IMR-90 (cell line): ENCODE results near the gene FAM124A. TPM values are rescaled to one million over a fixed set of nuclear protein-coding genes. Genes with fewer than 3 reads are reported as not detected.

ENCODE experiments used
- ATAC-seq: fragments of 200-7000 bp; cut with Tn5 transposase; 2 replicates; pipeline ENCODE4 v1.9.1; 2020; ENCODE audit warnings: low read depth, mild to moderate bottlenecking, moderate library complexity
- BruUV-seq: library from RNA; stranded (reverse); fragments of 400-500 nt; replicated peaks from 2 replicates; lab custom pipeline; 2021; lab: Mats Ljungman, UMichigan
- CTCF ChIA-PET: fragments of 300-600 bp; formaldehyde crosslinking; extraction: SDS; loops from one replicate; lab custom pipeline; 2021; ENCODE audit warnings: antibody characterized with exemption; lab: Yijun Ruan, JAX
- POLR2A ChIA-PET: fragments of 300-600 bp; sonication (Branson Sonifier 250); formaldehyde crosslinking; loops from one replicate; lab custom pipeline; 2022; ENCODE audit warnings: antibody characterized with exemption; ENCODE audit not compliant: unreplicated experiment; lab: Charles Lee
- DNase-seq: peaks from one replicate; pipeline ENCODE4 v3.0.0; 2013
- H2AFZ ChIP-seq: replicated peaks from 2 replicates; pipeline ENCODE3; 2013; ENCODE audit warnings: low read length, mild to moderate bottlenecking; ENCODE audit not compliant: poor library complexity
- H2AK5ac ChIP-seq: 2 replicates; pipeline ENCODE4 v1.6.1; 2013; ENCODE audit warnings: low read depth, low read length, inconsistent platforms
- H2AK9ac ChIP-seq: replicated peaks from 2 replicates; pipeline ENCODE3; 2013; ENCODE audit warnings: mild to moderate bottlenecking, low read depth, low read length, moderate library complexity; ENCODE audit not compliant: poor library complexity
- H2BK120ac ChIP-seq: 2 replicates; pipeline ENCODE4 v1.6.1; 2013; ENCODE audit warnings: low read depth, low read length, inconsistent platforms
- H2BK15ac ChIP-seq: 3 replicates; pipeline ENCODE4 v1.6.1; 2013; ENCODE audit warnings: low read depth, low read length, inconsistent platforms
- H2BK20ac ChIP-seq: 2 replicates; pipeline ENCODE4 v1.6.1; 2013; ENCODE audit warnings: low read depth, mild to moderate bottlenecking, inconsistent platforms, low read length, moderate library complexity
- H2BK5ac ChIP-seq: 2 replicates; pipeline ENCODE4 v1.6.1; 2013; ENCODE audit warnings: mild to moderate bottlenecking, low read depth, low read length, inconsistent platforms; ENCODE audit not compliant: poor library complexity, severe bottlenecking
- H3K14ac ChIP-seq: replicated peaks from 2 replicates; pipeline ENCODE4 v1.6.1; 2013; ENCODE audit warnings: low read depth, low read length, inconsistent platforms
- H3K18ac ChIP-seq: 2 replicates; pipeline ENCODE4 v1.6.1; 2013; ENCODE audit warnings: low read depth, low read length, control low read depth
- H3K23ac ChIP-seq: 2 replicates; pipeline ENCODE4 v1.6.1; 2013; ENCODE audit warnings: low read depth, low read length, inconsistent platforms
- H3K27ac ChIP-seq: 2 replicates; pipeline ENCODE4 v1.5.1; 2013; ENCODE audit warnings: mild to moderate bottlenecking, control low read depth, low read length; ENCODE audit not compliant: insufficient read depth
- H3K27me3 ChIP-seq: 2 replicates; pipeline ENCODE4 v1.6.1; 2013; ENCODE audit warnings: low read length; ENCODE audit not compliant: control insufficient read depth, insufficient read depth
- H3K36me3 ChIP-seq: 2 replicates; pipeline ENCODE4 v1.6.1; 2013; ENCODE audit warnings: low read length, mixed read lengths; ENCODE audit not compliant: control insufficient read depth, insufficient read depth
- H3K4ac ChIP-seq: 2 replicates; pipeline ENCODE4 v1.6.1; 2013; ENCODE audit warnings: low read depth, low read length, inconsistent platforms
- H3K4me1 ChIP-seq: 2 replicates; pipeline ENCODE4 v1.6.1; 2013; ENCODE audit warnings: low read length, mixed read lengths; ENCODE audit not compliant: control insufficient read depth, insufficient read depth
- H3K4me2 ChIP-seq: 2 replicates; pipeline ENCODE4 v1.6.1; 2013; ENCODE audit warnings: low read depth, mild to moderate bottlenecking, control low read depth, low read length, moderate library complexity
- H3K4me3 ChIP-seq: 2 replicates; pipeline ENCODE4 v1.5.1; 2013; ENCODE audit warnings: low read depth, mild to moderate bottlenecking, control low read depth, low read length, moderate library complexity; ENCODE audit not compliant: insufficient read depth
- H3K56ac ChIP-seq: 2 replicates; pipeline ENCODE4 v1.6.1; 2013; ENCODE audit warnings: low read length, inconsistent platforms; ENCODE audit not compliant: insufficient read depth; ENCODE audit errors: extremely low read depth
- H3K79me1 ChIP-seq, 2 experiments: 2 replicates each; pipeline ENCODE4 v1.6.1; 2013; ENCODE audit warnings: low read length in 2 of 2, inconsistent platforms in 1 of 2, low read depth in 1 of 2
- H3K9ac ChIP-seq: 2 replicates; pipeline ENCODE4 v1.6.1; 2013; ENCODE audit warnings: low read depth, low read length, control low read depth
- H3K9me1 ChIP-seq: 2 replicates; pipeline ENCODE4 v1.6.1; 2013; ENCODE audit warnings: low read length, inconsistent platforms; ENCODE audit not compliant: insufficient read depth
- H3K9me3 ChIP-seq: 2 replicates; pipeline ENCODE4 v1.6.1; 2013; ENCODE audit warnings: low read length; ENCODE audit not compliant: control insufficient read depth, insufficient read depth
- H4K20me1 ChIP-seq: 2 replicates; pipeline ENCODE4 v1.6.1; 2013; ENCODE audit warnings: low read length, inconsistent platforms; ENCODE audit not compliant: insufficient read depth
- H4K5ac ChIP-seq: 2 replicates; pipeline ENCODE4 v1.6.1; 2013; ENCODE audit warnings: mild to moderate bottlenecking, low read depth, low read length, control low read depth
- H4K8ac ChIP-seq, 2 experiments: 2 replicates each; pipeline ENCODE4 v1.6.1; 2013; ENCODE audit warnings: low read depth in 2 of 2, low read length in 2 of 2, control low read depth in 1 of 2, inconsistent platforms in 1 of 2
- H4K91ac ChIP-seq: 2 replicates; pipeline ENCODE4 v1.6.1; 2013; ENCODE audit warnings: low read depth, low read length, inconsistent platforms; ENCODE audit not compliant: insufficient read depth
- BHLHE40 ChIP-seq: fragments of 150-350 bp; IDR thresholded peaks from 2 replicates; pipeline ENCODE4 v1.6.1; 2016; ENCODE audit warnings: mild to moderate bottlenecking, low read depth, low read length
- CEBPB ChIP-seq: IDR thresholded peaks from 2 replicates; pipeline ENCODE4 v1.6.1; 2012; ENCODE audit warnings: low read depth, low read length, improper control_type of control experiment
- CHD1 ChIP-seq: IDR thresholded peaks from 2 replicates; pipeline ENCODE4 v1.6.1; 2012; ENCODE audit warnings: low read depth, low read length, improper control_type of control experiment
- CTCF ChIP-seq: conservative IDR thresholded peaks from 2 replicates; pipeline ENCODE4 v1.5.1; 2012; ENCODE audit warnings: mild to moderate bottlenecking, low read depth, low read length, improper control_type of control experiment
- FOS ChIP-seq: fragments of 150-350 bp; IDR thresholded peaks from 2 replicates; pipeline ENCODE4 v1.6.1; 2016; ENCODE audit warnings: low read depth, low read length
- MAFK ChIP-seq: IDR thresholded peaks from 2 replicates; pipeline ENCODE4 v1.6.1; 2012; ENCODE audit warnings: low read depth, low read length, improper control_type of control experiment
- MAZ ChIP-seq: IDR thresholded peaks from 2 replicates; pipeline ENCODE4 v1.6.1; 2012; ENCODE audit warnings: low read depth, mild to moderate bottlenecking, low read length, improper control_type of control experiment, moderate library complexity, borderline replicate concordance
- MXI1 ChIP-seq: IDR thresholded peaks from 2 replicates; pipeline ENCODE4 v1.6.1; 2012; ENCODE audit warnings: low read depth, mild to moderate bottlenecking, low read length, moderate library complexity, borderline replicate concordance
- NFE2L2 ChIP-seq: fragments of 150-350 bp; IDR thresholded peaks from 2 replicates; pipeline ENCODE4 v1.6.1; 2016; ENCODE audit warnings: low read depth, mild to moderate bottlenecking, low read length
- RCOR1 ChIP-seq: IDR thresholded peaks from 2 replicates; pipeline ENCODE4 v1.6.1; 2012; ENCODE audit warnings: mild to moderate bottlenecking, low read length, improper control_type of control experiment; ENCODE audit not compliant: insufficient replicate concordance
- RFX5 ChIP-seq: IDR thresholded peaks from 2 replicates; pipeline ENCODE4 v1.8.0; 2012; ENCODE audit warnings: low read depth, mild to moderate bottlenecking, low read length, moderate library complexity
- SMC3 ChIP-seq: fragments of 150-350 bp; IDR thresholded peaks from 2 replicates; pipeline ENCODE4 v1.6.1; 2016; ENCODE audit warnings: low read depth, mild to moderate bottlenecking, antibody characterized with exemption, low read length, moderate library complexity
- WGBS, 2 experiments: methylation state at CpG; one replicate each; pipeline versions ENCODE4 v1.1.5 to v1.1.7; 2013; ENCODE audit warnings: missing lambda C conversion rate in 2 of 2; ENCODE audit not compliant: insufficient read length in 1 of 2; ENCODE audit errors: extremely low coverage in 2 of 2; 5-methylcytosine and 5-hydroxymethylcytosine counted together
- dilution Hi-C: fragments of 300-500 bp; cut with HindIII; formaldehyde crosslinking; loops from one replicate; pipeline ENCODE4 v1.14.3; 2018; ENCODE audit warnings: low sequenced_read_pairs; ENCODE audit not compliant: unreplicated experiment
- in situ Hi-C: fragments of 300-500 bp; cut with MboI; formaldehyde crosslinking; loops from 3 replicates; pipeline ENCODE4 v1.14.3; 2019; ENCODE audit warnings: low sequenced_read_pairs, inconsistent platforms, mixed read lengths
- intact Hi-C: fragments of 100-400 bp; cut with micrococcal nuclease; formaldehyde crosslinking; loops from 2 replicates; pipeline ENCODE4 v1.10.0; 2022
- polyA plus RNA-seq, 3 experiments: library from polyadenylated mRNA; depleted of rRNA; stranded (reverse); fragments of >200 nt; gene quantifications; 2 replicates each; pipeline ENCODE4 v1.2.3, GENCODE V29; 2012; ENCODE audit warnings: low replicate concordance in 1 of 3
- total RNA-seq: library from RNA; depleted of rRNA; stranded (reverse); fragments of >200 nt; gene quantifications from 2 replicates; pipeline ENCODE4 v1.2.3, GENCODE V29; 2012
- TF ChIP-seq, protein P1 (sequence below): fragments of 150-350 bp; IDR thresholded peaks from 2 replicates; pipeline ENCODE4 v1.6.1; 2016; ENCODE audit warnings: low read depth, mild to moderate bottlenecking, low read length, moderate library complexity, borderline replicate concordance
- TF ChIP-seq, protein P2 (sequence below): fragments of 150-350 bp; IDR thresholded peaks from 2 replicates; pipeline ENCODE4 v1.6.1; 2017; ENCODE audit warnings: mild to moderate bottlenecking, antibody characterized with exemption, low read length, low read depth

Gene FAM124A
- total and polyA plus RNA-seq, 2 of the 4 experiments (the other 2 are of a cell fraction): 0.03 TPM; not detected in 1

GRCh38 chr13:51325837-51326236 lies 103.6 kb downstream of the FAM124A start:
- Histone ChIP-seq H3K9me1 (no peaks in the 10 kb centered on the region), H3K18ac (no peak overlapping the region), H2AK9ac (no peak overlapping the region), H2AFZ (no peak overlapping the region), H4K5ac (no peak overlapping the region), H2BK20ac (no peak overlapping the region), H2BK5ac (no peak overlapping the region), H4K20me1 (no peaks in the 10 kb centered on the region), H2AK5ac (no peak overlapping the region), H3K27ac (no peak overlapping the region), H4K91ac (no peak overlapping the region), H3K23ac (no peak overlapping the region), H3K4me2 (no peak overlapping the region), H3K27me3 (peaks cover 20% of the 10 kb centered on the region), H3K79me1 (no peaks in the 10 kb centered on the region), H3K56ac (no peak overlapping the region), H4K8ac (no peak overlapping the region), H3K4me1 (no peaks in the 10 kb centered on the region), H2BK15ac (no peak overlapping the region), H3K4me3 (no peak overlapping the region), H3K36me3 (no peaks in the 10 kb centered on the region), H3K4ac (no peak overlapping the region), H3K9ac (no peak overlapping the region), H2BK120ac (no peak overlapping the region), H3K14ac (no peak overlapping the region), H3K9me3 (no peaks in the 10 kb centered on the region)
- no peak for DNase-seq
- ChIA-PET POLR2A (no interaction called here), CTCF (no interaction called here)
- in situ Hi-C loops: no loop called here
- dilution Hi-C loops: no loop called here
- WGBS, 2 experiments: 29% methylated on average over 1 of the region's 6 CpGs; no CpG with 5 or more reads in 1 of the 2 experiments
- no peak for ATAC-seq
- TF ChIP-seq RFX5 (no peak), CHD1 (no peak), NFE2L2 (no peak), FOS (no peak), CTCF (no peak), RCOR1 (no peak), MAZ (no peak), BHLHE40 (no peak), CEBPB (no peak), MXI1 (no peak), MAFK (no peak), SMC3 (no peak)
- TF ChIP-seq, protein P1, sequence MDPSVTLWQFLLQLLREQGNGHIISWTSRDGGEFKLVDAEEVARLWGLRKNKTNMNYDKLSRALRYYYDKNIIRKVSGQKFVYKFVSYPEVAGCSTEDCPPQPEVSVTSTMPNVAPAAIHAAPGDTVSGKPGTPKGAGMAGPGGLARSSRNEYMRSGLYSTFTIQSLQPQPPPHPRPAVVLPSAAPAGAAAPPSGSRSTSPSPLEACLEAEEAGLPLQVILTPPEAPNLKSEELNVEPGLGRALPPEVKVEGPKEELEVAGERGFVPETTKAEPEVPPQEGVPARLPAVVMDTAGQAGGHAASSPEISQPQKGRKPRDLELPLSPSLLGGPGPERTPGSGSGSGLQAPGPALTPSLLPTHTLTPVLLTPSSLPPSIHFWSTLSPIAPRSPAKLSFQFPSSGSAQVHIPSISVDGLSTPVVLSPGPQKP: no peak
- TF ChIP-seq, protein P2, sequence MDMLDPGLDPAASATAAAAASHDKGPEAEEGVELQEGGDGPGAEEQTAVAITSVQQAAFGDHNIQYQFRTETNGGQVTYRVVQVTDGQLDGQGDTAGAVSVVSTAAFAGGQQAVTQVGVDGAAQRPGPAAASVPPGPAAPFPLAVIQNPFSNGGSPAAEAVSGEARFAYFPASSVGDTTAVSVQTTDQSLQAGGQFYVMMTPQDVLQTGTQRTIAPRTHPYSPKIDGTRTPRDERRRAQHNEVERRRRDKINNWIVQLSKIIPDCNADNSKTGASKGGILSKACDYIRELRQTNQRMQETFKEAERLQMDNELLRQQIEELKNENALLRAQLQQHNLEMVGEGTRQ: no peak
- no TSS peak for BruUV-seq
- intact Hi-C loops: no loop called here
